HCT116 (cell line): Measurements from ENCODE around the gene TBC1D4. TPM values are rescaled to one million over a fixed set of nuclear protein-coding genes. Genes with fewer than 3 reads are reported as not detected.

Experiments used
- ATAC-seq: fragments of 200-7000 bp; cut with Tn5 transposase; 2 replicates; pipeline ENCODE4 v1.9.1; 2020; ENCODE audit warnings: mild to moderate bottlenecking, moderate library complexity
- BruUV-seq: library from RNA; stranded (reverse); fragments of 400-500 nt; replicated peaks from 2 replicates; lab custom pipeline; 2021; lab: Mats Ljungman, UMichigan
- CTCF ChIA-PET: fragments of 300-600 bp; sonication (Branson Sonifier 250); formaldehyde crosslinking; loops from one replicate; lab custom pipeline; 2021; ENCODE audit warnings: antibody characterized with exemption; lab: Charles Lee
- POLR2A ChIA-PET: fragments of 300-600, 350-600 bp; sonication (Branson Sonifier 250); formaldehyde crosslinking; loops from one replicate; lab custom pipeline; 2021; ENCODE audit warnings: antibody characterized with exemption; lab: Charles Lee
- RAD21 ChIA-PET, 2 experiments: fragments of 300-600 bp; sonication (Branson Sonifier 250); formaldehyde crosslinking; loops; one replicate each; lab custom pipeline; 2023; ENCODE audit warnings: low total read pairs in 2 of 2; ENCODE audit not compliant: uncharacterized antibody in 2 of 2, unreplicated experiment in 2 of 2, low non-redundant PET in 1 of 2; lab: Charles Lee
- DNase-seq: peaks from one replicate; pipeline ENCODE4 v3.0.0-alpha.2; 2010; ENCODE audit warnings: low read depth, low spot score
- H2AFZ ChIP-seq: fragments of 200-600 bp; shearing (Covaris generic), sonication (generic); 2 replicates; pipeline ENCODE4 v1.6.1; 2017; ENCODE audit warnings: low read depth, mixed run types, mixed read lengths, antibody characterized with exemption, low read length; ENCODE audit not compliant: poor library complexity, severe bottlenecking
- H3K27ac ChIP-seq: 2 replicates; pipeline ENCODE4 v1.5.1; 2012; ENCODE audit warnings: low read depth, low read length
- H3K27me3 ChIP-seq: fragments of 200-600 bp; sonication (generic); 2 replicates; pipeline ENCODE4 v1.6.1; 2016; ENCODE audit warnings: mixed run types, low read length, mixed read lengths; ENCODE audit not compliant: insufficient read depth
- H3K36me3 ChIP-seq, 2 experiments: fragments of 200-500 bp in 1 of 2; fragments of 200-600 bp in 1 of 2; sonication (Bioruptor generic) in 1 of 2; sonication (generic) in 1 of 2; 2 replicates each; pipeline versions ENCODE4 v1.5.1 to v1.6.1; 2014 to 2016; ENCODE audit warnings: low read length in 2 of 2, inconsistent platforms in 1 of 2, mixed read lengths in 1 of 2, mixed run types in 1 of 2; ENCODE audit not compliant: insufficient read depth in 2 of 2, control insufficient read depth in 1 of 2
- H3K4me1 ChIP-seq, 2 experiments: fragments of 200-600 bp in 1 of 2; sonication (generic) in 1 of 2; 2 replicates each; pipeline versions ENCODE4 v1.5.1 to v1.6.1; 2012 to 2017; ENCODE audit warnings: low read length in 2 of 2, inconsistent platforms in 1 of 2, mild to moderate bottlenecking in 1 of 2, mixed read lengths in 1 of 2, mixed run types in 1 of 2, moderate library complexity in 1 of 2; ENCODE audit not compliant: insufficient read depth in 2 of 2, control insufficient read depth in 1 of 2
- H3K4me2 ChIP-seq: fragments of 200-600 bp; sonication (generic); 2 replicates; pipeline ENCODE4 v1.6.1; 2017; ENCODE audit warnings: mixed run types, low read length, mixed read lengths
- H3K4me3 ChIP-seq, 2 experiments: fragments of 200-600 bp in 1 of 2; sonication (generic) in 1 of 2; replicated peaks in 1 of 2; 2 replicates each; pipeline ENCODE4 v1.5.1; 2011 to 2016; ENCODE audit warnings: low read length in 2 of 2, control low read depth in 1 of 2, low read depth in 1 of 2, mild to moderate bottlenecking in 1 of 2, mixed read lengths in 1 of 2, mixed run types in 1 of 2
- H3K79me2 ChIP-seq: fragments of 200-600 bp; sonication (generic); 2 replicates; pipeline ENCODE4 v1.6.1; 2017; ENCODE audit warnings: mild to moderate bottlenecking, mixed run types, low read length, moderate library complexity, mixed read lengths; ENCODE audit not compliant: insufficient read depth
- H3K9ac ChIP-seq: fragments of 200-600 bp; sonication (generic); 2 replicates; pipeline ENCODE4 v1.6.1; 2016; ENCODE audit warnings: low read length, mixed read lengths
- H3K9me2 ChIP-seq: fragments of 200-600 bp; sonication (generic), shearing (Covaris generic); 2 replicates; pipeline ENCODE4 v1.6.1; 2017; ENCODE audit warnings: mixed run types, mild to moderate bottlenecking, moderate library complexity; ENCODE audit not compliant: insufficient read depth
- H3K9me3 ChIP-seq, 2 experiments: fragments of 200-500 bp in 1 of 2; fragments of 200-600 bp in 1 of 2; sonication (Bioruptor generic) in 1 of 2; sonication (generic) in 1 of 2; 2 replicates each; pipeline ENCODE4 v1.6.1; 2014 to 2017; ENCODE audit warnings: low read length in 2 of 2, mixed read lengths in 2 of 2, inconsistent platforms in 1 of 2, low read depth in 1 of 2, mild to moderate bottlenecking in 1 of 2, mixed run types in 1 of 2, moderate library complexity in 1 of 2; ENCODE audit not compliant: control insufficient read depth in 1 of 2, insufficient read depth in 1 of 2
- H4K20me1 ChIP-seq: fragments of 200-600 bp; sonication (generic), shearing (Covaris generic); 2 replicates; pipeline ENCODE4 v1.6.1; 2017; ENCODE audit warnings: mixed run types, mild to moderate bottlenecking, moderate library complexity; ENCODE audit not compliant: insufficient read depth
- ATF3 ChIP-seq: IDR thresholded peaks from 2 replicates; pipeline ENCODE4 v1.6.1; 2012
- CEBPB ChIP-seq: IDR thresholded peaks from 2 replicates; pipeline ENCODE4 v1.6.1; 2012; ENCODE audit warnings: low read depth
- RAD21 ChIP-seq: IDR thresholded peaks from 2 replicates; pipeline ENCODE4 v1.6.1; 2012; ENCODE audit warnings: low read depth, mild to moderate bottlenecking
- REST ChIP-seq: IDR thresholded peaks from 2 replicates; pipeline ENCODE4 v1.6.1; 2012; ENCODE audit warnings: low read depth
- SP1 ChIP-seq: IDR thresholded peaks from 2 replicates; pipeline ENCODE4 v1.6.1; 2012; ENCODE audit warnings: low read depth
- ZFX ChIP-seq: fragments of 450-650 bp; IDR thresholded peaks from 2 replicates; pipeline ENCODE4 v1.6.1; 2017
- ZNF274 ChIP-seq: fragments of 200-500 bp; sonication (Bioruptor generic); IDR thresholded peaks from 2 replicates; pipeline ENCODE4 v1.6.1; 2014; ENCODE audit warnings: mild to moderate bottlenecking, low read depth, low read length, inconsistent platforms
- intact Hi-C: fragments of 100-400 bp; cut with micrococcal nuclease; formaldehyde crosslinking; loops from 2 replicates; pipeline ENCODE4 v1.10.0; 2022
- total RNA-seq: library from RNA; stranded (reverse); gene quantifications from one replicate; pipeline ENCODE4 v1.2.1, GENCODE V29; 2021; ENCODE audit not compliant: unreplicated experiment

Gene TBC1D4
- total RNA-seq, 1 experiment from 2014 or later, result 24.6 TPM

- H3K27ac ChIP-seq, result no peak overlapping the region
- intact Hi-C loops, result loop anchor here (2.0 kb wide), 1 partner anchor 23 kb away; no protein-coding TSS in a partner anchor
- no peak overlapping the region for H3K4me3 ChIP-seq
- BruUV-seq, result no TSS peak
- ChIA-PET CTCF (no interaction called here), RAD21 (no interaction called here), POLR2A (no interaction called here)
- no peaks in the 10 kb centered on the region for H3K9me3 ChIP-seq
- peaks cover 14% of the 10 kb centered on the region; the same call in 1 of the 2 replicates for H3K79me2 ChIP-seq
- peaks cover 4 to 8% of the 10 kb centered on the region in 2 experiments for H3K4me1 ChIP-seq
- no peaks in the 10 kb centered on the region for H3K36me3 ChIP-seq
- H3K9ac ChIP-seq, result no peak overlapping the region
- H3K4me2 ChIP-seq, result no peak overlapping the region
- no peak for ATAC-seq
- TF ChIP-seq ATF3 (no peak), REST (no peak), ZFX (no peak)
- no peak overlapping the region for H2AFZ ChIP-seq
- DNase-seq, result no peak
- no peaks in the 10 kb centered on the region for H4K20me1 ChIP-seq
- no peaks in the 10 kb centered on the region for H3K9me2 ChIP-seq
- H3K27me3 ChIP-seq, result no peaks in the 10 kb centered on the region
Measured at GRCh38 chr13:75422028-75422427, 59.9 kb downstream of the TBC1D4 start.

DNA sequence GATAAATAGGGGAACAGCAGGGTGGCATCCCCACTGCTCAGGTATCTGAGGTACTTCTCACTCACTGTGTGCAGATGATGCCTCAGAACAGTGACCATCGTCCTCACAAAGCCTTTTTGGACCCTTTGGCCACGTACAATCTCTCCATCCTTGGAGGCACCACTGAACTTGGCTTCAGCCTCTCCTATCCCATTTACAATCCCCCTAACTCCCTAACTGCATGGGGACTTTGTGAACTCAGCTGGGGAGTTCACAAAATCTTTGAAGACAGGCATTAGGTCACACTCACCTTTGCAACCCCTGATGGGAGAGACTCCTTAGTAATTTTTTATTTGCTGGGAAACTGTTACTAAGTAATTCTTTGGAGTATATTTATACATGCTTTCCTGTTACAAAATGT is 60.8 kb downstream of the TBC1D4 start:
- POLR2A ChIA-PET, result no interaction called here
- no peak overlapping the region for H3K9ac ChIP-seq
- H2AFZ ChIP-seq, result no peak overlapping the region
- peaks cover 13 to 17% of the 10 kb centered on the region in 2 experiments for H3K4me1 ChIP-seq
- TF ChIP-seq SP1 (no peak), REST (no peak), RAD21 (no peak), ZNF274 (no peak), CEBPB (no peak), ATF3 (no peak)
- no peak overlapping the region for H3K27ac ChIP-seq
- CTCF ChIA-PET, result no interaction called here
- no peaks in the 10 kb centered on the region for H3K9me3 ChIP-seq
- BruUV-seq, result no TSS peak
- no peak for ATAC-seq
- H3K4me3 ChIP-seq, result no peak overlapping the region
- peaks cover 12% of the 10 kb centered on the region; the same call in 1 of the 2 replicates for H3K79me2 ChIP-seq
- no peaks in the 10 kb centered on the region for H3K9me2 ChIP-seq
- intact Hi-C loops, result no loop called here
- no peaks in the 10 kb centered on the region for H3K27me3 ChIP-seq
- no peak for DNase-seq
- H4K20me1 ChIP-seq, result no peaks in the 10 kb centered on the region
- RAD21 ChIA-PET, result no interaction called here
- H3K4me2 ChIP-seq, result no peak overlapping the region
- no peaks in the 10 kb centered on the region for H3K36me3 ChIP-seq
